Stimulated activated CD4-positive, alpha-beta T cell treated with anti-CD3 and anti-CD28 coated beads, Interleukin-4, amount 100 ng/mL, for 1 hour (primary cell): ENCODE measurements around the gene EPS15.
A peak's percentile ranks its signal among the peaks of the same experiment; 100 is the strongest.
"Not testable (repeated sequence)": the region's sequence is repeated elsewhere in the genome, so short reads cannot be mapped to it uniquely, and the experiment has no call there.

ENCODE experiments used
- DNase-seq: peaks from one replicate; pipeline ENCODE4 v3.0.0-alpha.2; 2020

Gene EPS15

DNA sequence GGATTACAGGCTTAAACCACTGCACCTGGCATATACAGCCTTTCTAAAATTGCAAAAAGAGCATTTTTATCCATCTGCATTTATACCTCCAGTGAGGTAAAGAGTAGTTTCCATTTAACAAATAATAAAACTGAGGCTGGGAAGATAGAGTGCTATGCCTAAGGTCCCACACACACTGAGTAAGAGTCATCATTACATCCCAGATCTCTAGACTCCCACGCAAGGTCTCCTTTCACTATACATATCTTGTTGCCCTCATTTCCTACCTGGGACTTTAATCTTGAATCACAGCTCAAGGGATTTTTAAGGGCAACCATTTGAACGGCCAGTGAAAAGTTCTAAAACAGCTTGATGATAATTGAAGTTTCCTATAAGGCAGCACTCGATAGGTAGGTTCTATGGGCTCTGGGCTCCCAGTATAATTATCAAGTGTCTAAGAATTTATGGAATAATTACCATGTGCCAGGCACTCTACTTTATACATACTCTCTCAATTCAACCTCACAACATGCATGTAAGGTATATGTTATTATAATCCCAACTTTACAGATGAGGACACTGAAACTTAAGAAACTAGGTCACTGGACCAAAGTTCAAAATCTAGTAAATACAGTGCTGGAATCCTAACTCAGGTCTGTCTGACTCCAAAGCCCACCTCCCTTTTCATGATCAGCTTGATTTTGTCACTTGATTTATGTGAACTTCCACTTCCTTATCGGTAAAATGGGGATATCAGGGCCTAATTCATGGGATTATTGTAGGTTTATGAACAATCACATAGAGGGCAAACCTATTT, 23.3 kb upstream of the EPS15 start:
- no peak for DNase-seq

DNA sequence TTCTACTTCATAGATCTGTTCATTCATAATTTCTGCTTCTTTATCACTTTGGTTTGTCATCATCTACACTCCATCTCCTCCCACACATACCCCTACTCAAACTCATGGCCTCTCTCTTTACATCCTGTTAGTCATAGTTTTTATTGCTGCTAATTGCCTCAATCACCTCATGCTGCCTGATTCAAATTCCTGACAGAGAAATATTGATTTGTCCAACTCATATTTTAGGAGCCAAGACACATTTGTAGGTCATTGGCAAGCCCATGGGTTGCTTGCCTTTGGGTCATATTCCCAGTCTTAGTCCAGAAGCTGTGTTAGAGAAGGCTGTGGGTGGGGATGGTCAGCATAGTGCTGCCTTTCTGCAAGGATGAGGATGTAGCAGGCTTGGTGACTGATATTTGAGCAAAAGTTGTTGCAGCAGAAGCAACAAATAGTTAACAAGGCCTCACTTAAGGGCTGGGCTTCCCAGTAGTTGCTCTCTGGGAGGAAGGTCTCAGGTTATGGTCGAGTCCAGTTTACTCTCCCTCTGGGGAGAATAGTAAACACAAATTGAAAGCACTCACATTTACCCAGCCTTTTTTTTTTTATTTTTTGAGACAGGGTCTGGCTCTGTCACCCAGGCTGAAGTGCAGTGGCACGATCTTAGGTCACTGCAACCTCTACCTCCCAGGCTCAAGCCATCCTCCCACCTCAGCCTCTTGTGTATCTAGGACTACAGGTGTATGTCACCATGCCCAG, 22.4 kb upstream of the EPS15 start:
- no peak for DNase-seq

GRCh38 chr1:51537568-51537967, 18.5 kb upstream of the EPS15 start:
- no peak for DNase-seq

GRCh38 chr1:51535006-51535592, 16.0 kb upstream of the EPS15 start:
- DNase-seq = peak; percentile 13

- no peak for DNase-seq
These were observed 15.4 kb upstream of the EPS15 start for GRCh38 chr1:51534447-51534846.

GRCh38 chr1:51532853-51533252, 13.8 kb upstream of the EPS15 start:
- DNase-seq = no peak

DNA sequence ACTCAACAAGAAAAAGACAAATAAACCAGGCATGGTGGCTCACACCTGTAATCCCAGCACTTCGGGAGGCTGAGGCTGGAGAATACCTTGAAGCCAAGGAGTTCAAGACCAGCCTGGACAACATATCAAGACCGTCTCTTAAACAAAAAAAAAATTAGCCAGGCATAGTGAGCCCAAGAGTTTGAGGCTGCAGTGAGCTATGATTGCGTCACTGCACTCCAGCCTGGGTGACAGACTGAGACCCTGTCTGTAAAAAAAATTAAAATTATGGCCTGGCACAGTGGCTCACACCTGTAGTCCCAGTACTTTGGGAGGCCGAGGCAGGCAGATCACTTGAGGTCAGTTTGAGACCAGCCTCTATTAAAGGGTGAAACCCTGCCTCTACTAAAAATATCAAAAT, 11.4 kb upstream of the EPS15 start:
- not testable (repeated sequence) for DNase-seq

DNA sequence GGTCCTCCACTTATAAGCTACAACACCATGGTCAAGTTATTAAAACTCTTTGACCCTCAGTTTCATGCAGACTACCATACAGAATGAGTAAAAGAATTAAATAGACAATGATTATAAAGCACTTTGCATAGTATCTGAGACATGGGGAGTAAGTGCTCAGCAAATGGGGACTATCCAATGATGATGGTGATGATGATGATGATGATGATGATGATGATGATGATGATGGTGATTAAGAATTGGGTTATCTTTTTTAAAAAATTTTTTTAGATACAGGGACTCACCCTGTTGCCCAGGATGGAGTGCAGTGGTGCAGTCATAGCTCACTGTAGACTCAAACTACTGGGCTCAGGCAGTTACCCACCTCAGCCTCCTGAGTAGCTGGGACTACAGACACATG, 8.1 kb upstream of the EPS15 start:
- DNase-seq = no peak

DNA sequence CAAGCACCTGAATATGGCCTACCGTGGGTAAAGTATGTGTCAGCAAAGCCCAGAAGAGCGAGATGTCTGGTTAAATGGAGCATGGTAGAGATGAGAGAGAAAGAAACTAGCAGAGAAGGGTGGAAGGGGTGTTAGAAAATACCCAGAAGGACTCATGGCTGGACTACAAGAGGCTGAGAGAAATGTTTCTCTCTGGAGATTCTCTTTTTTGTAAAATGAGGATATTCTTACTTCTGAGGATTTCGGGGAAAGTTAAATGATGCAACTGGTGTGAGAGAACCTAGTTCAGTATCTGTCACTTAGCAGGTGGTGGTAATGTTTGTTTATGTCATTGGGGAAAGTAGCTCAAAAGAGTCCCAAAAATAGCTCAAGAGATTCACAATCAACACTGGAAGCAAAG, 7.2 kb upstream of the EPS15 start:
- no peak for DNase-seq

DNA sequence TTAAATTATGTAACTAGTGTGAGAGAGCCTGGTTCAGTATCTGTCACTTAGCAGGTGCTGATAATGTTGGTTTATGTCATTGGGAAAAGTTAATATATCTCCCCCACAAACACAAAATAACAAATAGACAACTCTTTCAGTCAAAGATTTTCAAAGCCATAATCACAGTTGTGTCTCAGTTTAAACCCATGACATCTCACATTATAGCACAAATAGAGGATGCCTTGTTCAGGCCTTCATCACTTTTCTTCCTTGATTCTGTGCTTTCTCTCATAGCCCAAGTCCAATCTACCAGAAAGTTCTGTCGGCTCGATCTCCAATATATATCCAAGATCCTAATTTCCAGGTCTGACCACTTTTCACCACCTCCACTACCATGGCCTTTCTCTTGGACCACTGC, 6.2 kb upstream of the EPS15 start:
- no peak for DNase-seq

DNA sequence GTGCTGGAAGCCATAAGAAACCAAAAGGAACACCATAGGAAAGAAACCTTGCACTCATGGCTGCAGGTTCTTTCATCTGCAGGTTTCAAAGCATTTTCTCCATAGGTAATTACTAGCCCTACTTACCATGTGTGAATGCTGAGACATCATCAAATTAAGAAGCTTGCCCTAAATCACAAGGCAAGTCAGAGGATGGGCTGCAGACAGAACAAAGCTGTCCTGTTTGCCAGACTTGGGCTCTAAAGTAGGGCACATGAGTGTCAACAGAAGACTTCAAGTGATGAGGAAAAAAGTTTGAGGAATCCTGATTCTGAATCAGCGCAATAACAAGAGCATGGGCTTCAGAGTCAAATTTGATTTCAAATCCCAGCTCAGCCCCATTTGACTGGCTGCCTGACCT, 5.8 kb upstream of the EPS15 start:
- no peak for DNase-seq

GRCh38 chr1:51523931-51524330, 4.9 kb upstream of the EPS15 start:
- no peak for DNase-seq

DNA sequence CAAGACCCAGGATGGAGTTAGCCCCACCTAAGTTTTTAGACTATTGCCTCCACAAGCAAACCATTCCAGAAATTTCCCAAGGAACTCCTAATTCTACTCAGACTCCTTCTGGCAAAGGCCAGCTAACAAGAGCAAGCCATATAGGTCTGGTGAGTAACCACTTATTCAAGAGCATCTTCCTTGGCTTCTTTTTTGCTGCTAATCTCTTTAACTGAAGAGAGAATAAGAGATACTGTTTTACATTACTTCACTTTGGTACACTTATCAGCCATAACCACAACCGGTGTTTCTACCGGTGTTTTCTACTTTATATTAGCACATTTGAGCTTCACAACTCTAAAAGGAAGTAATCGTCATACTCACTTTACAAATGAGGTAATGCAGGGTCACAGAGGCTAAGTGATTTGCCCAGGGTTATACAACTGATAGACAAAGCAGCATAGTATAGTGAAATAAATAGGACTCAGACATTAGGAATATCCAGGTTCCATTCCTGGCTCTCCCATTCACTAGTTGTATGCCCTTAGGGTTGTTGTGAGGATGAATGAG, 1.7 kb upstream of the EPS15 start:
- DNase-seq = no peak

- DNase-seq = no peak
These were observed 1.0 kb upstream of the EPS15 start for GRCh38 chr1:51519865-51520699.

DNA sequence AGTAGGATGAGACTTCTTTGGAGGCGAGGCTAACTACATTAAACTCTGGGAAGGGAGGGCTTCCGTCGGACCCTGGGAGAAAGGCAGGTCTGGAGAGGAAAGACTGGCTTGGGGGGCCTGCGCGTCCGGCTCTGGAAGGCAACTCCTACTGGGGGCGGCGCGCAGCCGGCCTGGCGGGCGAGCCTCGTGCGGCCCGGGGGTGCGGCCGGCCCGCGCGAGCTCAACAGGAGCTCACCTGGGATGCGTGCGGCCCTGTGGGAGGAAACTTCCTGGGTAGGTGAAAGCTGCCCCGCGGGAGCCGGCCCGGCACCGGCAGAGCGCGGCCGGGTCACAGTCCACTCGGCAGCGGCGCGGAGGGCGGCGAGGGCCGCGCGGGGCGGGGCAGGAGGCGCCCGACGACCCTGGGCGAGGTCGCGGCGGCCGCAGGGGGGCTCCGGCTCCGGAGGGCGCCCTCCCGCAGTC, 449 bp downstream of the EPS15 start:
- peak; percentile 47 for DNase-seq

DNA sequence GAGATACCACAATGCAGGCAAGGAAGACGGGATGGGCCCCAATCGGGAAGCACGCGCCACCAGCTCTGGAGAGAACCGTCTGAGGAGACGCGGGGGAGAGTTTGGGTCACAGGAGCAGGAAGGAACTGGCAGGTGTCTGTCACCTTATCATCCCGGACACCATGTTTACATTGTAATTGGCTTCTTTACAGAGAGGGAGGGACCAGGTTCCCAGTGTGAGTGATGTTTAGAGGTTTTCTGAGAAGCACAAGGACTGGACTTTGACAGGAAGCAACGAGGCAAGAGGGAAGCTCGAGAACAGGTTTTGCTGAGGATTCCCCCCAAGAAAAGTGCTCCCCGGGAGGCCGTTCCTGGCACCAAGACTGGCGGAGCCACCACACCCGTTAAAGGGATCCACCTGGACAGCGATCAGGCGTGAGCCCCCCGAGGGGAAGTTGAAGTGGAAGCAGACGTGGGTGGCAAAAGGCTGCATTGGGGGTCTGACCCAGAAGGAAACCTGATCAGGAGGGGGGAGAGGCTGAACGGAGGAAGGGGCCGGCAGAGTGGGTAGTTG, 957 bp downstream of the EPS15 start:
- DNase-seq = peak; percentile 18

- no peak for DNase-seq
These were observed 1.6 kb downstream of the EPS15 start for GRCh38 chr1:51517361-51518032.

- no peak for DNase-seq
These were observed 2.4 kb downstream of the EPS15 start for GRCh38 chr1:51516649-51517158.

- DNase-seq = no peak
These were observed 3.0 kb downstream of the EPS15 start for GRCh38 chr1:51515982-51516648.

- DNase-seq = no peak
These were observed 3.6 kb downstream of the EPS15 start for GRCh38 chr1:51515312-51515960.
